ENCODE results near the gene DNASE1L1.
"Not testable (repeated sequence)": the region's sequence is repeated elsewhere in the genome, so short reads cannot be mapped to it uniquely, and the experiment has no call there.

The DNASE1L1 gene

GRCh38 chrX:154403192-154403591, 5.9 kb downstream of the DNASE1L1 start:
- no peak for DNase-seq

GRCh38 chrX:154402622-154403127, 6.4 kb downstream of the DNASE1L1 start:
- DNase-seq, result no peak

- no peak for DNase-seq
Measured at GRCh38 chrX:154401918-154402621, 7.0 kb downstream of the DNASE1L1 start.

- no peak for DNase-seq
Measured at GRCh38 chrX:154401045-154401799, 7.8 kb downstream of the DNASE1L1 start.

- DNase-seq, result not testable (repeated sequence)
Measured at GRCh38 chrX:154400369-154400817, 8.7 kb downstream of the DNASE1L1 start.

- DNase-seq, result no peak
Measured at GRCh38 chrX:154399527-154400368, 9.3 kb downstream of the DNASE1L1 start.

- peak; percentile 87 for DNase-seq
Measured at GRCh38 chrX:154398668-154399526, 10.2 kb downstream of the DNASE1L1 start.

- peak; percentile 94 for DNase-seq
Measured at GRCh38 chrX:154397888-154398667, 11.0 kb downstream of the DNASE1L1 start, which contains the start of gene RPL10. TSS of gene RPL10 (plus strand) at chrX:154398377. CDS start at chrX:154398520, 143 bp downstream.

- peak; percentile 58 for DNase-seq
Measured at GRCh38 chrX:154396973-154397887, 11.8 kb downstream of the DNASE1L1 start.

GRCh38 chrX:154396363-154396762, 12.7 kb downstream of the DNASE1L1 start:
- DNase-seq, result not testable (repeated sequence)

- DNase-seq, result not testable (repeated sequence)
Measured at GRCh38 chrX:154389812-154390747, 19.0 kb downstream of the DNASE1L1 start.

- not testable (repeated sequence) for DNase-seq
Measured at GRCh38 chrX:154388649-154389048, 20.4 kb downstream of the DNASE1L1 start.

- DNase-seq, result not testable (repeated sequence)
Measured at GRCh38 chrX:154388094-154388493, 21.0 kb downstream of the DNASE1L1 start.

- DNase-seq, result no peak
Measured at GRCh38 chrX:154384284-154384892, 24.7 kb downstream of the DNASE1L1 start.

- no peak for DNase-seq
Measured at GRCh38 chrX:154383359-154384283, 25.4 kb downstream of the DNASE1L1 start.

GRCh38 chrX:154382483-154383069, 26.5 kb downstream of the DNASE1L1 start:
- DNase-seq, result no peak

- DNase-seq, result no peak
Measured at GRCh38 chrX:154381271-154381670, 27.8 kb downstream of the DNASE1L1 start.

Data from CD4-positive, alpha-beta T cell treated with Interleukin-12 subunit alpha and Interleukin-12 subunit beta, for 1 hour (primary cell).